ENCODE data around the gene TMEM9. TPM values are rescaled to one million over a fixed set of nuclear protein-coding genes. Genes with fewer than 3 reads are reported as not detected.
A peak's percentile ranks its signal among the peaks of the same experiment; 100 is the strongest.

Gene TMEM9
- polyA plus RNA-seq, 3 donors = 150 to 166 (median 156) TPM

- no peak for DNase-seq
These were observed 42.0 kb downstream of the TMEM9 start, which contains the start of gene CACNA1S for GRCh38 chr1:201112173-201112731. Gene CACNA1S, minus strand, starts transcription at chr1:201112426. Its CDS starts 87 bp downstream, at chr1:201112339.

DNA sequence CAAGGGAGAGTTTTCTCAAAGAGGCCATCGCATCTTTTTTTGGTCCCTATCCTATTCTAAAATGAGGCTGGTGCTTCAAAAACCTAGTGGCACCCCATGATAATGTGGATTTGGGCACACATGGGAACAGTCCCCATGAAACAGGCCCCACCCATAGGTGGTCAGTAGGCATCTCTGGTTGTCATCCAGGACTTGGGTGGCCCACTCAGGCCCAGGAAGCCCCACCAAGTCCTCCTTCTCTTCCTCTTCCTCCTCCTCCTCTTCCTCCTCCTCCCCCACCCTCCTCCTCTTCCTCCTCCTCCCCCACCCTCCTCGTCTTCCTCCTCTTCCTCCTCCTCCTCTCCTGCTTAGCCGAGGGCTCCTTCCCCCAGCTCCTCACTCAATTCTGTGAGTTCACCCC lies 42.6 kb downstream of the TMEM9 start:
- DNase-seq = no peak

GRCh38 chr1:201111156-201111555 lies 43.1 kb downstream of the TMEM9 start:
- no peak for DNase-seq

GRCh38 chr1:201110616-201111015 lies 43.7 kb downstream of the TMEM9 start:
- no peak for DNase-seq

DNA sequence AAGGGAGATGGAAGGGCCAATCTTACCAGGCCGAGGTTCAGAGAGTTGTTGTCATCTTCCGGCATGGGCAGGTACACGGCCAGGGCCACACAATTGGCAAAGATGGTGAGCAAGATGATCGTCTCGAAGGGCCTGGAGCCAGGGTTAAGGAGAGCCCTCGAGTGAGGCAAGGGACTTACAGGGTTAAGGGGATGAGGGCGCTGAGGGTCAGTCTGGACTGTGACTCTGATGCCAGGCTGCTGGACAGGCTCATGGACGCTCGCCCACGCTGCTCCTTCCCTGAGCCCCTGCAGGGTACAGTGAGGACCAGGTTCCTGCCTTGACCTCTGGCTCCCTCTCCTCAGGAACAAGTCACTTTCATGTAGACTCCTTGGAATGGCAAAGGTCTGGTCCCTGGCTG lies 44.1 kb downstream of the TMEM9 start:
- no peak for DNase-seq

GRCh38 chr1:201109651-201110050 lies 44.6 kb downstream of the TMEM9 start:
- no peak for DNase-seq

DNA sequence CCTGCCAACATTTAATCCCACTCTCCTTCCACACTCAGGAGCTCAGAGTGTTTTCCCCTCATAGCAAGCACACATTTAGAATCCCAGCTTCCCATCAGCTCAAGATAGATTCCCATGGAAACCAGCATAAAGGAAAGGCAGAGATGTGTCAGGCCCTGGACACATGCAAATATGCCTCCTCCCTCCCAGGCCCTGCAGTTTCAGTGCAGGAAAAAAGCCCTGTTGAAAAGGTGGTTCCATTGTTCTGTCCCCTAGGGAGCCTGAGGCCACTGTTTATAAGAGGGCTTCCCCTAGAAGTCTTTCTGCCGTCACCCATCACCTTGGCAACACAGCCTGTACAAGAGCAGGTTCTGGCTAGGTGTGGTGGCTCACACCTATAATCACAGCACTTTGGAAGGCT lies 45.7 kb downstream of the TMEM9 start:
- DNase-seq = no peak

GRCh38 chr1:201105688-201106087 lies 48.6 kb downstream of the TMEM9 start:
- DNase-seq = no peak

DNA sequence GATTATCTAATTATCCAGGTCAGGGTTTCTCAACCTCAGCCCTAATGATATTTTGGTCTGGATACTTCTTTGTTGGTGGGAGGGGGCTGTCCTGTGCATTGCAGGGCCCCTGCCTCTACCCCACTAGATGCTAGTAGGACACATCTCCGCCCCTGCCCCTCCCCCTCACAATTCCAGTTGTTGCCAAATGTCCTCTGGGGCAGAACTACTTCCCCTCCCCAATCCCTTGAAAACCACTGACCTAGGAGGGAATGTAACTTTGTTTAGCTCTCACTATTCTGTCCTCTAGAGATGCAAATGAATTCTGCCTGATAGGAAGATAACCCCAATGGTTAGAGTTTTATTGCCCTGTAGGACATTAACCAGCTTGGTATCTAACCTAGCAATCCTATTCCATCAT lies 50.1 kb downstream of the TMEM9 start:
- DNase-seq = no peak

GRCh38 chr1:201103666-201104065 lies 50.6 kb downstream of the TMEM9 start:
- DNase-seq = no peak

DNA sequence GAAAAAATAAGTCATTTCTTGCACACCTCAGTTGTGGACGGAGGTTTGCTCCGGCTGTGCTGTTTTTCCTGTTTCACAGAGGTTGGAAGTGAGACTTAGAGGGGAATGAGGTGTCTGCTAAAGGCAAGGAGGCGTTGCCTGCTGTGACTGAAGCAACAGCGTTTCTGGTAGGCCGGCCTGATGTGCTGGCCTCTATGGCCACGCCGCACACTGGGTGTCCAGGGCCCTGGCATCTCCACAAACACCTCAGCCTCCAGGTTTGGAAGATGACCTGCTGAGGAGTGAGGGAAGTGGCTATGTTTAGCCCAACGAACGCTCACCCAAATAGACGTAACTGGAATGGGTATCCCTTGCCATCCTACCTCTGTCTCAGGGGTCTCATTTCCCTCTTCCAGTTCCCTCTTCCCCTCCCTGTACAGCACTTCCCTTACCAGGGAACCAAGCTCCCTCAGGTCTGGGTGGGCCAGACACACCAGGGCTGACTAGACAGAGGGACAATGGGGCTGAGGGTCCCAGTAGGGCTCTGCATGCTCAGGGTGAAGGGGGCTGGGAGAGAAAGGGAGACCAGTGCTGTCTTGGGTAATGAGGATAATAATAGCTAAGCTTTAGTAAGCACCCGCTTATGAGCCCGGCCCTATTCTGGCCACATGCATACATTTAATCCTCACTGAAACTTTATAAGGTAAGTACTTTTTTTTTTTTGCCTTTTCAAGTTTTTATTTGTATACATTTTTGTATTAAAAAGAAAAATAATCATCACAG lies 53.9 kb downstream of the TMEM9 start:
- no peak for DNase-seq

GRCh38 chr1:201098992-201099677 lies 55.1 kb downstream of the TMEM9 start:
- peak; percentile 19 for DNase-seq

DNA sequence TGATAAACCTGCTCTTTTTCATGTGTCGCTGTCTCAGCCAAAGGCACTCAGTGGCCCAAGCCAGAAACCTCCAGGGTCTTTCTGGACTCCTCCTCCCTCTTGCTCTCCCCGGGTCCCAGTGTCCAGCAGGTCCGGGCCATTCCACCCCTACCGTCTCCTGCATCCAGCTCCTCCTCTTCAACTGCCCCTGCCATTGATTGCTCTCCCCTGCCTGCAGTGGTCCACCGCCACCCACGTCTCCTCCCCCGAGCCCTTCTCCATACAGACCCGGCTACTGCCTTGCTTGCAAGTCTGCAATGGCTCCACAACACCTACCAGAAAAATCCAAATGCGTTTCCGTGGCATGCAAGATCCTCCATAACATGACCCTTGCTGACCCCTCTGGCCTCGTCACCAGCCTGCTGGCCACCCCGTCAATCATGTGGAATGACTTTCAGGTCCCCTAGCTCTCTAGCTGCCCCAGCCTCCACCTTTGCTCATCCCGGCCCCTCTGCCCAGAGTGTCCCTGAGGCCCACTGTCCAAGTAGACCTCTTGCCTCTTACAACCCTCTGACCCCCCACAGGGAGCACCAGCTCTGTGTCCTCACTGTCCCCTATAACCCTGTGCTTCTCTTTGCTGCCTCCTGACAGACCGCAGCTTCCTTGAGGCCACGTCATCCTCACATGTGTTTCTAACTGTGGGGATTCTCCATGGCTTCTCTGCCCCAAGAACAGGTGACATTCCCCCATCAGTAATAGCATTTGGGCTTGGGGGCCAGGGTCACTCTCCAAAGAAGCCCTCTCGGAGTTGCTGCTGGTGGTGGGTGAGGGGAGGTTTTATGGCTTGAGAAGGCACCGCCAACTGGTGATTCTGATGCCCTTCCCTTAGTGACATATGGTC lies 57.1 kb downstream of the TMEM9 start:
- no peak for DNase-seq

- no peak for DNase-seq
These were observed 58.2 kb downstream of the TMEM9 start for GRCh38 chr1:201096041-201096461.

GRCh38 chr1:201095581-201095980 lies 58.7 kb downstream of the TMEM9 start:
- DNase-seq = no peak

- no peak for DNase-seq
These were observed 59.4 kb downstream of the TMEM9 start for GRCh38 chr1:201094832-201095231.

GRCh38 chr1:201093962-201094361 lies 60.3 kb downstream of the TMEM9 start:
- no peak for DNase-seq

DNA sequence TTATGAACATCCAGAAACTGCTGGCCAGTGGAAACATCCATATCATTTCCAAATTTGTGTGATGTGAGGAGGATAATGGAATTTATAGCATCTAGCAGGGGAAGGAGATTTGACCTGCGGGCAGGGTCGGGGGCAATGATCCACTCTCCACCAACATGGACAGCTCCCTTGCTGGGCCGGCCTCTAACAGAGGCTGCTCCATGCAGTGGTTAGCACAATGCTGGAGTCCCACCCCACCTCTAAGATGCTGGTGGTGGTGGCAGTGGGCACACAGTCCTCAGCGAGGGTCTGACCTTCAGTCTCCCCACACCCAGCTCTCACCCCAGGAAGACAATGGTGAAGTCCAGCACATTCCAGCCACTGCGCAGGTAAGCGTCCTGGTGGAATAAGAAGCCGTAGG lies 60.7 kb downstream of the TMEM9 start:
- no peak for DNase-seq

DNA sequence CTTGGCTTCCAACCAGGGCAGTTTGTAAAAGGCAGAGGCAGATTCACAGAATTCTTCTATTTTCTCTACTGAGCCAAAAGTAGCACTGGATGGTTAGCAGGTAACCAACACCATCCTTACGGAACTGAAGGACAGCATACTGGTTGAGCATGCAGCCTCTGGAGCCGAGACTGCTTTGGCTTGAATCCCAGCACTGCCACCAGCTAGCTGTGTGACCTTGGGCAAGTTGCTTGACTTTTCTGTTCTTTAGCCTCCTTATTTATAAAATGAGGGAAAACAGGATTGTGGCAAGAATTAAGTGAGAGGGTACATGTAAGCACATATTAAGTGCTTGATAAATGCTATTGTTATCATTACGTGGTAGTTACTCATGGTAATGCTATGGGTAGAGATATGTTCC lies 61.5 kb downstream of the TMEM9 start:
- no peak for DNase-seq

GRCh38 chr1:201091256-201091655 lies 63.0 kb downstream of the TMEM9 start:
- no peak for DNase-seq

DNA sequence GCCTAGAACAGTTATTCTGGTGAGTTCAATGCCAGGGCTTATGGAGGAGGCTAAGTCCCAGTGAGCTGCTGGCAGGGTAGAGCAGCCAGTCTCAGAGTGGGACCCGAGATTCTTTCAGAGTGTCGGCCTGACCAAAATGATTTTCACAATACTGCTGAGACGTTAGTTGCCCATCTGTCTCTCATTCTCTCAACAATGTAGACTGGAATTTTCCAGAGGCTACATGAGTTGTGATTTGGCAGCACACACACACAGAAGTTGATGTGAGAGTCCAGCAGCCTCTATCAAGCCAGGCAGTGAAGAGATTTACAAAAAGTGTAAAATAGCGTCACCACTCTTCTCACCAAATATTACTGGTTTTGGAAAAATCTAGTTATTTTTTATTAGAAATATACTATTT lies 63.7 kb downstream of the TMEM9 start:
- DNase-seq = no peak

DNA sequence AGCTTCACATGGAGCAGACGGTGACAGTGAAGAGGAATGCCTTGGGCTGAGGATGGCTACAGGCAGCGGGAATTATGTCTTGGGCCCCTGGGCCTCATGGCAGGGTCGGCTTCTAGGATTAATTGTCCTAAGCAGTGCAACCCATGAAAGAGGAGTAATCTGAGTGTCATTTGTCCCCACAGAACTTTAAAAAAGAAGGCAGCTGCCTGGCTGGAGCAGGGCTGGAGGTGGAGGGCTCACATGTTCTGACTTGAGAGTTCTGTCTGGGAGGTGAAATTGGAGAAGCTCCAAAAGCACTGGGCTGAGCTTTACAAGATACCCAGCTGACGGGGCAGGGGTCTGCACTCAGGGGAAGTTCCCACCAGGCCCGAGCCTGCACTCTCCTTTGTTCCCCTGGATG lies 64.7 kb downstream of the TMEM9 start:
- peak; percentile 10 for DNase-seq
